IPS-20b (cell line): ENCODE results near the gene TAS1R1.

Experiments used
- H3K27ac ChIP-seq: one replicate; pipeline ENCODE4 v1.5.1; 2013; ENCODE audit warnings: low read length
- H3K27me3 ChIP-seq: 2 replicates; pipeline ENCODE4 v1.6.1; 2013; ENCODE audit warnings: mild to moderate bottlenecking, low read length, inconsistent platforms; ENCODE audit not compliant: insufficient read depth
- H3K36me3 ChIP-seq: 2 replicates; pipeline ENCODE4 v1.6.1; 2013; ENCODE audit warnings: low read depth, mild to moderate bottlenecking, inconsistent platforms, low read length, moderate library complexity; ENCODE audit not compliant: insufficient read depth
- H3K4me1 ChIP-seq: 2 replicates; pipeline ENCODE4 v1.6.1; 2013; ENCODE audit warnings: mild to moderate bottlenecking, control low read depth, inconsistent platforms, low read length, moderate library complexity; ENCODE audit not compliant: insufficient read depth
- H3K4me3 ChIP-seq: 2 replicates; pipeline ENCODE4 v1.5.1; 2013; ENCODE audit warnings: mild to moderate bottlenecking, low read length, inconsistent platforms
- H3K9ac ChIP-seq: 2 replicates; pipeline ENCODE4 v1.6.1; 2013; ENCODE audit warnings: low read depth, mild to moderate bottlenecking, inconsistent platforms, low read length, moderate library complexity
- H3K9me3 ChIP-seq: 2 replicates; pipeline ENCODE4 v1.6.1; 2013; ENCODE audit warnings: mild to moderate bottlenecking, low read depth, low read length, inconsistent platforms; ENCODE audit not compliant: insufficient read depth

Gene TAS1R1

GRCh38 chr1:6578624-6579373, 23.7 kb downstream of the TAS1R1 start:
- H3K27ac ChIP-seq, result no peak overlapping the region
- peaks cover 12% of the 10 kb centered on the region; the same call in 1 of the 2 replicates for H3K4me1 ChIP-seq
- H3K27me3 ChIP-seq, result no peaks in the 10 kb centered on the region
- H3K9me3 ChIP-seq, result no peaks in the 10 kb centered on the region
- peak overlapping the region; percentile 1; the same call in 1 of the 2 replicates for H3K9ac ChIP-seq
- peaks cover 7% of the 10 kb centered on the region for H3K36me3 ChIP-seq
- H3K4me3 ChIP-seq, result peak overlapping the region; percentile 79; the same call in 1 of the 2 replicates

GRCh38 chr1:6579374-6580118, 24.4 kb downstream of the TAS1R1 start, which contains the start of gene ZBTB48:
TSS of gene ZBTB48 (plus strand) at chr1:6579994. CDS start at chr1:6580610, 616 bp downstream.
- no peaks in the 10 kb centered on the region for H3K27me3 ChIP-seq
- H3K4me1 ChIP-seq, result peaks cover 12% of the 10 kb centered on the region; the same call in 1 of the 2 replicates
- H3K9me3 ChIP-seq, result no peaks in the 10 kb centered on the region
- peak within 1 kb of the TSS; percentile 81; the same call in 1 of the 2 replicates for H3K9ac ChIP-seq
- peaks cover 7% of the 10 kb centered on the region for H3K36me3 ChIP-seq
- no peak within 1 kb of the TSS for H3K27ac ChIP-seq
- H3K4me3 ChIP-seq, result peak within 1 kb of the TSS; percentile 79

GRCh38 chr1:6580119-6580592, 25.0 kb downstream of the TAS1R1 start:
- H3K4me3 ChIP-seq, result peak overlapping the region; percentile 79
- H3K27me3 ChIP-seq, result no peaks in the 10 kb centered on the region
- no peaks in the 10 kb centered on the region for H3K9me3 ChIP-seq
- no peak overlapping the region for H3K27ac ChIP-seq
- H3K4me1 ChIP-seq, result peaks cover 12% of the 10 kb centered on the region; the same call in 1 of the 2 replicates
- peaks cover 7% of the 10 kb centered on the region for H3K36me3 ChIP-seq
- H3K9ac ChIP-seq, result peak overlapping the region; percentile 81; the same call in 1 of the 2 replicates

- no peaks in the 10 kb centered on the region for H3K27me3 ChIP-seq
- no peak overlapping the region for H3K27ac ChIP-seq
- no peaks in the 10 kb centered on the region for H3K9me3 ChIP-seq
- peak overlapping the region; percentile 79 for H3K4me3 ChIP-seq
- peaks cover 12% of the 10 kb centered on the region; the same call in 1 of the 2 replicates for H3K4me1 ChIP-seq
- peaks cover 7% of the 10 kb centered on the region for H3K36me3 ChIP-seq
- H3K9ac ChIP-seq, result peak overlapping the region; percentile 81; the same call in 1 of the 2 replicates
Observed at GRCh38 chr1:6580593-6581409, 25.7 kb downstream of the TAS1R1 start.

GRCh38 chr1:6581561-6582305, 26.6 kb downstream of the TAS1R1 start:
- no peaks in the 10 kb centered on the region for H3K27me3 ChIP-seq
- no peak overlapping the region for H3K27ac ChIP-seq
- peaks cover 12% of the 10 kb centered on the region; the same call in 1 of the 2 replicates for H3K4me1 ChIP-seq
- no peak overlapping the region for H3K9ac ChIP-seq
- H3K4me3 ChIP-seq, result no peak overlapping the region
- peaks cover 7% of the 10 kb centered on the region for H3K36me3 ChIP-seq
- no peaks in the 10 kb centered on the region for H3K9me3 ChIP-seq

GRCh38 chr1:6582370-6582769, 27.3 kb downstream of the TAS1R1 start:
- peaks cover 11% of the 10 kb centered on the region for H3K36me3 ChIP-seq
- no peak overlapping the region for H3K27ac ChIP-seq
- H3K9ac ChIP-seq, result no peak overlapping the region
- no peaks in the 10 kb centered on the region for H3K9me3 ChIP-seq
- no peak overlapping the region for H3K4me3 ChIP-seq
- peaks cover 12% of the 10 kb centered on the region; the same call in 1 of the 2 replicates for H3K4me1 ChIP-seq
- H3K27me3 ChIP-seq, result no peaks in the 10 kb centered on the region

GRCh38 chr1:6584126-6585080, 29.3 kb downstream of the TAS1R1 start:
- Histone ChIP-seq H3K9ac (no peak overlapping the region), H3K4me3 (no peak overlapping the region), H3K36me3 (peaks cover 29% of the 10 kb centered on the region), H3K27ac (no peak overlapping the region), H3K9me3 (no peaks in the 10 kb centered on the region), H3K4me1 (peaks cover 6% of the 10 kb centered on the region; the same call in 1 of the 2 replicates), H3K27me3 (no peaks in the 10 kb centered on the region)

GRCh38 chr1:6585081-6585722, 30.1 kb downstream of the TAS1R1 start:
- Histone ChIP-seq H3K9me3 (no peaks in the 10 kb centered on the region), H3K36me3 (peaks cover 37% of the 10 kb centered on the region), H3K27ac (no peak overlapping the region), H3K27me3 (no peaks in the 10 kb centered on the region), H3K4me1 (peaks cover 6% of the 10 kb centered on the region; the same call in 1 of the 2 replicates), H3K4me3 (no peak overlapping the region), H3K9ac (no peak overlapping the region)

GRCh38 chr1:6585841-6586240, 30.7 kb downstream of the TAS1R1 start:
- Histone ChIP-seq H3K36me3 (peaks cover 44% of the 10 kb centered on the region), H3K4me1 (peaks cover under 1% of the 10 kb centered on the region; the same call in 1 of the 2 replicates), H3K27me3 (no peaks in the 10 kb centered on the region), H3K9ac (no peak overlapping the region), H3K9me3 (no peaks in the 10 kb centered on the region), H3K27ac (no peak overlapping the region), H3K4me3 (no peak overlapping the region)
